Transverse colon (tissue), 4 donors: Measurements from ENCODE around the gene NFE2. TPM values are rescaled to one million over a fixed set of nuclear protein-coding genes. Genes with fewer than 3 reads are reported as not detected.

Experiments
- DNase-seq: peaks from one replicate; pipeline ENCODE4 v3.0.0-alpha.2; 2019
- H3K27ac ChIP-seq, 4 donors: fragments of 200-600 bp; sonication (generic); 2 replicates each; pipeline ENCODE4 v1.5.1; 2016 to 2018; ENCODE audit warnings: inconsistent platforms in 4 of 4
- H3K27me3 ChIP-seq: fragments of 200-600 bp; sonication (generic); 2 replicates; pipeline ENCODE4 v1.5.1; 2017; ENCODE audit warnings: inconsistent platforms
- H3K36me3 ChIP-seq, 4 donors: fragments of 200-600 bp; sonication (generic); 2 replicates each; pipeline ENCODE4 v1.5.1; 2017 to 2019; ENCODE audit warnings: inconsistent platforms in 4 of 4
- H3K4me1 ChIP-seq, 4 donors: fragments of 200-600 bp; sonication (generic); 2 replicates each; pipeline ENCODE4 v1.5.1; 2017 to 2020; ENCODE audit warnings: inconsistent platforms in 4 of 4
- H3K4me3 ChIP-seq, 4 donors: fragments of 200-600 bp; sonication (generic); 1 replicate in 1 of 4; 2 replicates in 3 of 4; pipeline versions ENCODE4 v1.5.1 to v1.6.1; 2017 to 2019; ENCODE audit warnings: inconsistent platforms in 4 of 4
- H3K9me3 ChIP-seq, 2 donors: fragments of 200-600 bp; sonication (generic); 2 replicates each; pipeline ENCODE4 v1.5.1; 2017 to 2019; ENCODE audit warnings: inconsistent platforms in 2 of 2
- CTCF ChIP-seq, 5 experiments: fragments of 200-600 bp in 3 of 5; fragments of 450-650 bp in 2 of 5; sonication (generic) in 3 of 5; IDR thresholded peaks; 1 replicate in 2 of 5; 2 replicates in 3 of 5; pipeline ENCODE4 v1.5.1; 2016 to 2017; ENCODE audit warnings: antibody characterized with exemption in 5 of 5, inconsistent platforms in 3 of 5, mild to moderate bottlenecking in 2 of 5, moderate library complexity in 1 of 5
- EP300 ChIP-seq: sonication (generic); formaldehyde crosslinking; IDR thresholded peaks from one replicate; pipeline ENCODE4 v1.6.1; 2017; ENCODE audit warnings: antibody characterized with exemption, low read depth
- POLR2A ChIP-seq: fragments of 450-650 bp; IDR thresholded peaks from one replicate; pipeline ENCODE4 v1.6.1; 2016; ENCODE audit warnings: antibody characterized with exemption, mild to moderate bottlenecking, moderate library complexity
- POLR2AphosphoS5 ChIP-seq, 3 donors: sonication (generic); formaldehyde crosslinking; IDR thresholded peaks; one replicate each; pipeline ENCODE4 v1.6.1; 2016; ENCODE audit warnings: antibody characterized with exemption in 3 of 3
- WGBS, 2 donors: methylation state at CpG; one replicate each; pipeline ENCODE4 v1.1.5; 2018; ENCODE audit warnings: low coverage in 1 of 2; 5-methylcytosine and 5-hydroxymethylcytosine counted together
- in situ Hi-C, 4 donors: fragments of 200-750 bp; cut with MboI; loops; one replicate each; pipeline versions ENCODE4 v1.15.0 to v1.15.1; 2017; ENCODE audit warnings: low sequenced_read_pairs in 3 of 4, low pct_ligation_motif_present in 1 of 4, low pct_unique_long_range_greater_than_20kb in 1 of 4
- intact Hi-C: fragments of 100-400 bp; cut with DNase I; formaldehyde crosslinking; loops from one replicate; pipeline ENCODE4 v1.15.1; 2023; ENCODE audit warnings: low total_unique reads
- total RNA-seq, 4 donors: library from RNA; depleted of rRNA; stranded (reverse); fragments of >200 nt; gene quantifications; one replicate each; pipeline ENCODE4 v1.1.0, GENCODE V29; 2016

The NFE2 gene
- total RNA-seq, 4 donors from 2014 or later: not detected

- in situ Hi-C loops (loop anchor here in 1 of 4 donors (10.0 kb wide), 1 partner anchor 72 kb away; the partner anchor contains the start of gene GPR84), intact Hi-C loops (loop anchor here (5.0 kb wide), 1 partner anchor 70 kb away; the partner anchor contains the start of gene GPR84)
- no peaks in the 10 kb centered on the region for H3K9me3 ChIP-seq
- no peaks in the 10 kb centered on the region for H3K27me3 ChIP-seq
- TF ChIP-seq EP300: no peak
- TF ChIP-seq CTCF (IDR thresholded peaks at IDR 0.05): no peak
- TF ChIP-seq POLR2AphosphoS5 (IDR thresholded peaks at IDR 0.05): no peak
- no peak for TF ChIP-seq POLR2A
- H3K4me3 ChIP-seq: no peak overlapping the region
- DNase-seq: no peak
- H3K4me1 ChIP-seq: peaks cover 0 to 22% (median 14%) of the 10 kb centered on the region in 4 donors
- 92 to 98% methylated on average over 18 to 30 of the region's 30 CpGs for WGBS, 2 donors
- H3K36me3 ChIP-seq: peaks cover 0 to 6% (median 0%) of the 10 kb centered on the region in 4 donors
- no peak overlapping the region for H3K27ac ChIP-seq
These were observed 8.5 kb downstream of the NFE2 start for GRCh38 chr12:54292083-54292930.

- peaks cover 0 to 40% (median 16%) of the 10 kb centered on the region in 4 donors for H3K36me3 ChIP-seq
- intact Hi-C loops (no loop called here), in situ Hi-C loops (no loop called here)
- DNase-seq: no peak
- no peaks in the 10 kb centered on the region for H3K9me3 ChIP-seq
- H3K27ac ChIP-seq: peak overlapping the region; percentile 55 to 69 (median 62)
- no peaks in the 10 kb centered on the region for H3K27me3 ChIP-seq
- TF ChIP-seq EP300: no peak
- no peak for TF ChIP-seq POLR2A
- TF ChIP-seq POLR2AphosphoS5 (IDR thresholded peaks at IDR 0.05): peak in 2 of 3 donors; percentile 25 to 65
- WGBS, 2 donors: 49 to 65% methylated on average over 6 to 8 of the region's 8 CpGs
- no peak overlapping the region for H3K4me3 ChIP-seq
- peaks cover 30 to 59% (median 55%) of the 10 kb centered on the region in 4 donors for H3K4me1 ChIP-seq
These were observed 13.3 kb downstream of the NFE2 start for GRCh38 chr12:54287261-54288157.

DNA sequence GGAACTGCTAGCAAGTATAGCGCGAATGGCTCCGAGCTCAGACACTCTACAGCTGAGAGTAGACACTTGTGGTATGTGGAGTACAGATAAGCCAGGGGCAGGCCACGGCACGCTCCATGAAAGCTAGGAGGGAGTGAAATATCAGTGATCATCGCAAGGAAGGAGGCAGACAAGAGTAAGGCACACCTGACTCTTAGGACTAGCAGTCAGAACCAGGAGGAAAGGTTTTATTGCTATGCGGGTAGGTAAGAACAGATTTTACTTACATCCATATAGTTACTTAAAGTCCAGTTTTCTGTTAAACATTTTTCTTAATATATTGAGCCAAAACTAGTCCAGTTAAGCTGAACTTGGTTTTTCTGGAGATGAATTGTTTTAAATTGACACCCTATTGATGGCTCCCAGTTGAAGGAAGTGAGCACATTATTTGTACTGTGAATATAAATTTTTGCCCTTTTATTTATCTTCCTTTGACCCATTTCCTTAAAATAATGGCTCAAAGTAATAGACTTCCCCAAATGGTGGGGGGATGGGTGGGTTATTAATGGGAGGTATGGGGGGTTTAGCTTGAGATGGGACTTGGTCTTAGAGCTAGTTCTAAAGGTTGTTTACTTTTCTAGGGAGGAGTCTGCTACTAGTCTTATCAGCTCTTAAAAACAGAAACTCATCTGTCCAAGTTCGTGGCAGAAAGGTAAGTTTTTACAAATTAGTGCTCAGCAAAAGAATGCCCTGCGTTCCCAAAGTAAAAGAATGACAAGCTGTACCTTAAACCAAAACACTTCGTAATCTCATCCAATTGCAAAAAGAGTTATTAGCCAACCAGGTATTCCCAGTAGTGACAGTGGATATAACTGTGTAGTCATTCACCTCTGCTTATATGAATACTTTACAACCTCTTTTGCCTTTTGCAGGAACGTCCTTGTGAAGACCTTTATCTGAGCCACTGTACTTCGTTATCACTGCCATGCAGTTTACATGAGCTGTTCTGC, 14.5 kb downstream of the NFE2 start:
- peaks cover 39 to 69% (median 66%) of the 10 kb centered on the region in 4 donors for H3K4me1 ChIP-seq
- no peaks in the 10 kb centered on the region for H3K27me3 ChIP-seq
- intact Hi-C loops: no loop called here
- H3K36me3 ChIP-seq: peaks cover 0 to 40% (median 20%) of the 10 kb centered on the region in 4 donors
- H3K27ac ChIP-seq: peak overlapping the region; percentile 55 to 69 (median 62)
- H3K9me3 ChIP-seq: no peaks in the 10 kb centered on the region
- no peak for DNase-seq
- in situ Hi-C loops: no loop called here
- H3K4me3 ChIP-seq: no peak overlapping the region
- WGBS, 2 donors: 35 to 47% methylated on average over 7 to 12 of the region's 12 CpGs
- peak in 2 of 3 donors; percentile 7 to 19 for TF ChIP-seq POLR2AphosphoS5 (IDR thresholded peaks at IDR 0.05)
- no peak for TF ChIP-seq EP300
- TF ChIP-seq CTCF (IDR thresholded peaks at IDR 0.05): no peak
- peak; percentile 10 for TF ChIP-seq POLR2A
